Measurements from ENCODE around the gene TBC1D1.

Gene TBC1D1

DNA sequence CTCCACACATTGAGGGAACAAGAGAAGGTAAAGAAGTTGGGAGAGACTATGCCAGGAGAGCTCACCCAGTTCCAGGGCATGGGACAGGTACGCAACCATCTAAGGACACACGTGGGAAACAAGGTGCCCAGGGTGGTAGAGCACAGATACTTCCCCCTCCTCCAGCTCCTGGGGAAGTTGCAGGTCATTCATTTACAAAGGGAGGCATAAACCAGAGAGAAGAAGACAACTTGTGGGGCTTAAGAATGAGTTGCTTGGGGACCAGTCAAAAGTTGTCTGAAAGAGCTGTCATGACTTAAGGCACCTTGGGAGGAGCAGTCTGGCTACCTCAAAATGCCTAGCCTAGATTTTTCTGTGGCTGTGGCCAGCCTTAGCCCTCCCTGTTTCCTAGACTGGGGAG is 255.5 kb downstream of the TBC1D1 start:
- DNase-seq (ENCODE audit: low read depth in 2 of 2), result no peak

DNA sequence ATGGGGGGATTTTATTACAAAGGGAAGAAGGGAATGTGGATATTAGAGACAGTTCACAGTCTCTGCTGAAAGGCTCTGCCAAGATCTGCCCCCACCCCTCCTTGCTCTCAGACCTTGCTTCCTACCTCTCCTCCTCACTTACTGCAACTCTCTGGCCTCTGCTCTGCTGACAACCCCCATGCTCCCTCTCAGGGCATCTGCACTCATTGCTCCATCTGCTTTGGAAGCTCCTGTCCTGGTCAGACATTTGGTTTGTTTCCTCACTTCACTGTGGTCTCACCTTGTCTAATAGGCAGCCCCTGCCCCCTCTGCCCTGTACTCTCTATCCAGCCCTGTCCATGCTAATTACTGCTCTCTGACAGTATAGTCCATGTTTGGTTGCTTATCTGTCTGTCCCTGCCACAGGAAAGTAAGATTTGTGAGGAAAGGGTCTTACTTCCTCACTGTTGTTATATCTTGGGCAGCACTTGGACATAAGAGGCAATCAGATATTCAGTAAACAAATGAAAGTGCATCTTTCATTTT is 258.6 kb downstream of the TBC1D1 start:
- no peak for DNase-seq (ENCODE audit: low read depth in 2 of 2)

DNA sequence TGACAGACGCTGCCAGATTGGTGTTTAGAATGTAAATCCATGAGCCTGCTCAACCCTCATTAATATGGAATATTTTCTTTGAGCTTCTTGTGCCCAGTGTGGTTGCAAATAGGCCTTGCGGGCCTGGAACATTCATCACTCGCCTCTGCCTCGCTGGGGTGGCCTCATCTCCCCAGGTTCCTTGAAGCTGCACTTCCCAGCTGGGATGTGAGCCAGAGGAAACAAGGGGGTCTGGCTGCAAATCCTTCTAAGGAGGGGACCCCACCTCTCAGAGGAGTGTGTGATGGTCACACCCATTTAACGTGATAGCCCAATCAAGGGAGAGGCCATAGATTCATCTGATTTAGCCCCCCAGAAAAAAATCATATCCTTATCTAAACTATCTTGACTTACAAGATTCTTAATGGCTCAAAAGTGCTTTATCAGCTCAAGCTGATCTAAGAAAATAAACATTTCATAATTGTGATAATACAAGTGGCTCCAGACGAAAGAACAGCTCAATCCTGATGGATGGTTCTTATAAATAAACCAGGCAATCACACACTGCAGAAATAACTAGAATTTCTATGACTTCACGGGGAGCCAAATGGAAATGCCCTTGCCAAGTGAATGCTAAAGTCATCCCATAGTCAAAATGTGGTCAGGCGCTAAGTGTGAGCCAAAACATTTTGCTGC is 259.2 kb downstream of the TBC1D1 start:
- DNase-seq (ENCODE audit: low read depth in 2 of 2), result no peak

DNA sequence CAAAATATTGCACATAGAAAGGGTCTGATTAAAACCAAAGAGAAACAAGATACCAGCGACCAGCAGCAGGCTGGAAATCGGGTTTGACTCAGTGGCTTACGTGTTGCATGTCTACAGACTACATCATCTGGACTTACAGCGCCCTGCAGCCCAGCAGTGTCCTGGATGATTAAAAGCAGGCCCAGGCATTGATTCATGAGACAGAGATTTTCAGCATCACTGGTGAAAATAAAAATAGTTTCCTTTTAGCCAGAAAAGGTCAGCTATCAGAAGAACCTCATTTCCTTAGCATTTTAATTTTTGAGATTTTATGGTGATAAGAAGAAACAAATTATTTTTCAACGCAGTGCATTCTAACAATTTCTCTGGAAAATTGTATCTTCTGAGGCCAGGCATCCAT is 259.9 kb downstream of the TBC1D1 start:
- no peak for DNase-seq (ENCODE audit: low read depth in 2 of 2)

DNA sequence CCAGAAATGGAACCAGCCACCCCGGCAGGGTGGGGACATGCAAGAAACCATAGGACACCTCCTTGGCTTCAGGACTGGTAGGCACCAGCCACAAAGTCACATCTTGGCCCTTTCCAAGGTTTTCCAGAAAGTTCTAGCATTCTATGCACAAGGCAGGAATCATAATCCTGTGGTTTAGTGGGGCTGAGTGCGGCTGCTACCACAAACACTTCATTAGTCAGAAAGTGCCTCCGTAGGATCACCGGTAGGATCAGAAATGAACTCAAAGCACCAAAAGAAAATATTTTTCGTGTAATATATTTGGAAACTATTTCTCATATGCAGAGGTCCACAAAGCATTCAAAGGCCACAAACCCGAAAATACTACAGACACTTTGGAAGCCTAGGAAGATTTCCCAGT is 261.0 kb downstream of the TBC1D1 start:
- DNase-seq (ENCODE audit: low read depth in 2 of 2), result no peak

DNA sequence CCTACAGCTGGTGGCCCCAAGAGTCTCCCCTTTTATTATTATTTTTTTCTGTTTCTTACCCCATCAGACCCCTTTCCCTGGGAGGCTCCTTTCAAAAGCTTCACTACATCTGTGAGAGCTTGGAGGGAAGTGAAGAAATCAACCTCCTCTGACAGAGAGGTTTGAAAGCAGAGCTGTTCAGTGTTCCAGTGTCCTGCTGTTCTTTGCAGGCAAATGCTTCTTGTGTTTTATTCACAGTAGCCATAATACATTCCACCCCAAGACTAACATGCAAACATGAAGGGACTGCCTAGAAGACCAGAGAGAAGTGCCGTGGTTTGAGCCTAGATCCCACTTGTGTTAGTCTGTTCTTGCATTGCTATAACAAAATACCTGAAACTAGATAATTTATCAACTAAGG is 261.4 kb downstream of the TBC1D1 start:
- DNase-seq (ENCODE audit: low read depth in 2 of 2), result no peak

DNA sequence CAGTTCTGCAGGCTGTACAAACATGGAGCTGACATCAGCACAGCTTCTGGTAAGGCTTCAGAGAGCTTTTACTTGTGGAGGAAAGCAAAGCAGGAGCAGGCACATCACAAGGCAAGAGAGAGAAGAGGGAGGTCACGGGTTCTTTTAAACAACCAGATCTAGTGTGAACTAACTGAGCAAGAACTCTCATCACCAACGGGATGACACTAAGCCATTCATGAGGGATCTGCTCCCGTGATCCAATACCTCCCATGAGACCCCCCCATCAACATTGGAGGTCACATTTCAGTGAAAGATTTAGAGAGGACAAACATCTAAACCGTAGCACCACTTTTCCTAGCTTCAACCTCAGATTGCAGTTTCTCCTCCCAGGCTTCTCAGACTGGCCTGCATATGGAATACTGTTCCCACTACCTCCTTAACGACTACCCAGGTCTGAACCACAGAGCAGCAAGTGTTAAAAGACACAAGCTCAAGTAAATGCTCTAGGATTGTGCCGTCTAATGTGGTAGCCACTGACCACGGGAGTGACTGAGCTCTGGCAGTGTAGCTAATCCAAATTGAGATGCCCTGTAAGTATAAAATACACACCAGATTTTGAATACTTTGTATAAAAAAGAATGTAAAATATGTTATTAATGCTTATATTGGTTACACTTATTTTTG is 262.0 kb downstream of the TBC1D1 start:
- DNase-seq (ENCODE audit: low read depth in 2 of 2), result no peak

DNA sequence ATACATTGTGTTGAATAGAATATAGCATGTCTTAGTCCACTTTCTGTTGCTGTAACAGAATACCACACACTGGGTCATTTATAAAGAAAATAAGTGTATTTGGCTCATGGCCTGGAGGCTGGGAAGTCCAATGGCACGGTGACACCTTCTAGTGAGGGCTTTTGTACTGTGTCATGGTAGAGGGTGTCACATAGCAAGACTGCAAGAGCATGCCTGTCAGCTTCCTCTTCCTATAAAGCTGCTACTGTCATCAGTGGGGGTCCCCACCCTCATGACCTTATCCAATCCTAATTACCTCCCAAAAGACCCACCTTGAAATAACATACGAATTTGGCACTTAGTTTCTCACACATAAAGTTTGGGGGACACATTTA is 262.5 kb downstream of the TBC1D1 start:
- no peak for DNase-seq (ENCODE audit: low read depth in 2 of 2)

DNA sequence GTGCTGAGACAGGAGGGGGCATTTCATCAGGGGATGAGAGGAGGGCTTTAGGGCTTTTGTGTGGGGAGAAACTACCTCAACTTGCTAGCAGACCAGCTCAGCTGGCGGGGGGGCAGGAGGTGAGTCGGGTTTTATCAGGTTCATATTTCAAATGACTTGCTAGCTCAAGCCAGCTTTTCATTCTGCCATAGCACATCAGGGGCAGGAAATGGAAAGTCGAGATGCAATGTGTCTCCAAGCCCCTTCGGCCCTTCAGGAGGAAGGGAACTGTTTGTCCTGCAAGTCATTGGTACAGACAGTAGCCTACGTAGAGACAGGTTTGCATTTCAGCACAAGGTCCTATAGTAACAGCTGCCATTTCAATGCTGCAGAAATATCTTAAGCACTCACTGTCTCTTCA is 263.4 kb downstream of the TBC1D1 start:
- DNase-seq (ENCODE audit: low read depth in 2 of 2), result no peak

DNA sequence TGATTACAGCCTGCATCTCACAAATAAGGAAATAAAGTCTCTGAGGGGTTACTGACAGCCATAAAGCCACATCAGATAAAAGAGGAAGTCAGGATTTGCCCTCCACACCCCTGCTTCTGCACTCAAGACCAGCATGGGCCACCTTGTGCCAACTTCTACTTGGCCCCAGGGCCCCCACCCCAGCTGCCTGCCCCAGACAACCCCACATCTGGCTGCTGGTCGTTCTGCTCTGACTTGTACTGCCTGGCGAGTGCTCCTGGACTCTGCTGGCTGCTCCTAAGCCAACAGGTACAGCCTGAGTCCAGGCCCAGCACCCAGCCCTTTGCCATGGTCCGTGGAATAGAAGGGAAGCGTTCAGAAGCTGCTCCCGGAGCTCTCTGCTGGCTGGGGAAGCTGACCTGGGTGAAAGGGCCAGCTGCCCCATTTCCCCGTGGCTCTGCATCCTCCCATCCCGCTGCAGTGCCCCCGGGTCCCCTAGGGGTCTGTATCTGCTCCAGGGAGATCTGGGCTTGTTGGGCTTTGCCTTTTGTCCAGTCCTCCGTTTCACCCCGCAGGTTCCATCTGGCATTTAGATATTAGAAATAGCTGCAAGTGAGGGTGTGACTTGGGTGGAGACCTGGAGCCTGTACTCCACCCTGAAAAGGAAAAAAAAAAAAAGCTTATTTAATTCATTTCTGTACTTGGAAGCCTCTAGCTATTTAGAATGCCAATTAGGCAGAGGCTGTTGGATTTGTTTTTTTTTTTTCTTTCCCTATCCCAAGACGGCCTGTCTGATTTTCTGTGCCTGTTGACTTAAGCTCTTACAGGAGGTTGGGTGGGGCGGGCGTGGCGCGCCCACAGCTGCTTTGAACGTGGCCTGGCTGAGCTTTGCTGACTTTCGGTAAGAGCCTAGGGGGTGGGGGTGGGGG is 264.1 kb downstream of the TBC1D1 start:
- DNase-seq (ENCODE audit: low read depth in 2 of 2), result no peak

DNA sequence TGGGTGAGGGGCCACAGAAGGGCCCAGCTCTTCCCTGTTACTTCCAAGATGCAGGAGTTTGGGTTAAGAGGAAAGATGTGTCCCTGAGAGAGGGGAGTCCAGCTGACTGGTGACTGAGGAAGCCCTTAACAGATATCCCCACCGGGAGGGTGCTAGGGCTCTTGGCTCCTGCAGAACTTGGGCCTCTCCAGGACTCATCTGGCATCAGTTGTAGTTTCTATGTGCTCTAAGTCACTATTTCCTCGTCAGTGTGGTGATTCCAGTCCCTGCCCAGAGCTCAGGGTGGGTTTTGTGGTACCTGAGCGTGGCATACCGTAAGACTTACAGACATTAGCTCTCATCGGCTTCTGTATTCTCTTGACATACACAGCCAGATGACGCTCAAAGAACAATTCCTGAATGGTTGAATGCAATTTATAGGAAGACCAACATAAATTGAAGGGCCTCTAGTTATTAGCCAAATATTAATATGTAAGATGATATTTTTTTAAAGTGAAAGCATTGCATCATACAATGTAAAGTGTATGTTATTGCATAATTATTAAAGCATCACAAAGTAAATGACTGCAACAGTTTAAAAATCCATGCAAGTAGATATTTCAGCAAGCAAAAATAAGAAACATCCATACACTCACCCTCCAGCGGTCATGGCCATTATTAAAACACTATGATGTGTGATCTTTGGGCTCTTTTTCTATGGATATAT is 264.9 kb downstream of the TBC1D1 start:
- no peak for DNase-seq (ENCODE audit: low read depth in 2 of 2)

DNA sequence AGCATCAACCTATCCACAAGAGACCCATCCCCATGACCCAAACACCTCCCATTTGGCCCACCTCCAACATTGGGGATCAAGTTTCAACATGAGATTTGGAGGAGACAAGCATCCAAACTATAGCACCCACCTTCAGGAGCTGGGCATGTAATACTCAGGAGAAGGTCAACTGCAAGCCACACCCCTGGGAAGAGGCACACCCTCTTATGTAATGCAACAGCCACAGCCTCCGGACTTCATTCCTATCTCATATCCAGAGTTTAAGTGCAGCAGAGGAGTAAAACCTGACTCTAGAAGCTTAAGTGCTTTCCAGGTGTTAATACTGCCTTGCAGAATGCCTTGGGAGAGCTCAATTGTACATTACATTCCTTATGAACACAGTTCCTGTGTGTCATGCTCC is 266.7 kb downstream of the TBC1D1 start:
- no peak for DNase-seq (ENCODE audit: low read depth in 2 of 2)

DNA sequence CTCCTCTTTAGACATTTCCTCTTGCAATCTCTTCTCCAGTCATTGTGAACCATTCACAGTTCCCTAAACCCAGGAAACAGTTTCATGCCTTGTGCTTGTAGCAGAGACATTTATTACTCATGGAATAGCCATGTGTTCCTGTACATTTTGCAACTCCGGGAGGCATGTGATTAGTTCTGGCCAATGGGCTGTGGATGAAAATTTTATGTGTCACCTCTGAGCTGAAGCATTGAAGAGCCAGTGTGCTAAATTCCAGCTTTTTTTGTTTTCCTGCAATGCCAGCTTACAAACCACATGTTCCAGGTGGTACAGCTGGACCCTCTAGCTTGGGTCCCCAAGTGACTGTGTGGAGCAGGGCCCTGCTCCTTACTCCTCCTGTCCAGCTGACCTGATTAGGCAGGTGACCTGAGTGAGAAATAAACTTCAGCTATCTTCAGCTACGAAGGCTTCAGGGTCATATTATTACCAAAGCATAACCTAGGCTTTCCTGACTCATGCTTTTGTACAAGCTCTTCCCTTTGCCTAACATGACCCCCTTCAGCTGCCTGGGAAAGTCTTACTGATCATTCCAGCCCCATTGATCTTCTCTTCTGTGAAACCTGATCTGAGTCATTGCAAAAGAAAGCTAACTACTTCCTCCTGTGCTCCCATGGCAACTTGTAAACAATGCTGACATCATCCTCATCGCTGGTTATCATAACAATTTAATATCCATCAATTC is 269.8 kb downstream of the TBC1D1 start:
- DNase-seq (ENCODE audit: low read depth in 2 of 2), result no peak

DNA sequence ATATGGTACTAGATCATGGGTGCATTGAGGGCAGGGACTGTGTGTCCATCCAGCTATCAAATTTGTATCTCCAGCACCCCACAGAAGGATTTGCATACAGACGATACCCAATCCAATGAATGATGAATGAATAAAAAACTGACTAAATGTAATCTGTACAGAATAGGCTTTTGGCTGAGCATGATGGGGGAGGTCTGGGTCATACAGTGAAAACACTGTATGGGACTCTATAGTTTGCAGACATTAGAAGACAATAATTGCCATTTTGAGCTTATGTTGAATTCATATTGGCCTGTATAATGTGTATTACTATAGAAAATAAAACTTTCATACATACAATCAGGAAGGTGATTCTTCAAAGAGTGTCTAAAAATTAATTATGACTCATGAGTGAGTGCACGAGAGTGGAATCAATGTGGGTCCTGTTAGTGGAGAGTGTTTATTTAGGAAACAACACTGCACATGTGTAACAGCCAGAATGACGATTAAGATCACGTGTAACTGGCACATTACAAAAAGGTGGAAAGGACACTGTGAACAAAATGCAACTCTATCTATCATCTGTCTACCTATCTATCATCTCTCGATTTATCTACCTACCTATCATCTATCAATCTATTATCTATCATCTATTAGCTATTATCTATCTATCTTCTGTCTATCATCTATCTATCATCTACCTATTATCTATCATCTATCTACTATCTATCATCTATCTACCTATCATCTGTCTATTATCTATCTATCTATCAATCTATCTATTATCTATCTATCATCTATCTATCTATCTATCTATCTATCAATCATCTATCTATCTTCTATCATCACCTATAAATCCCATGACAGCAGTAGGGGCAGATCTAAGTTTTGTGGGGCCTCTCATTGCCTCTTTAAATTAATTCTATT is 270.6 kb downstream of the TBC1D1 start:
- DNase-seq (ENCODE audit: low read depth in 2 of 2), result no peak

DNA sequence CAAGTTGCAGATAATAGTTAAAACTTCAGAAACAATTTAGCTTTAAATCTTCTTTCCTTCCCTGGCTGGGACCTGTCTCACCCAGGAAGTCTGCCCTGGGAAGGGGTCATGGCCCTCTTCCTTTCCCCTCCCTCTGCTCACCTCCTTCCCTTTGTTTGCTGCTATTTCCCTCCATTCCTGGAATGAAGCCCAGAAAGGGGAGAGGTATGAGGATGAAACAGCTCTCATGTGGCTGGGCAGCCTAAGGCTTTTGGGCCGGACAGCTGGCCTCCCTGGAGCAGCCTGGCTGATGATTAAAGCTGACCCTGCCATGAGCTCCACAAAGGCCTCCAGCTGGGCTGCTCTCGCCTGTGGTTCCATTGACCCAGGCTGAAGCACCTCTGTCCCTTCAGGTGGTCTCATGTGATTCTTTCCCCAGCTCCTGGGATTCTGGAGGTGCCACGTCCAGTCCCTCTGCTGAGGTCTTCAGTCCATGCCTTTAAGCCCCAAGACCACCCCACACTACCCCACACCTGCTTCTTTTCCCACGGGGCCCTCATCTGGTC is 271.4 kb downstream of the TBC1D1 start:
- no peak for DNase-seq (ENCODE audit: low read depth in 2 of 2)

DNA sequence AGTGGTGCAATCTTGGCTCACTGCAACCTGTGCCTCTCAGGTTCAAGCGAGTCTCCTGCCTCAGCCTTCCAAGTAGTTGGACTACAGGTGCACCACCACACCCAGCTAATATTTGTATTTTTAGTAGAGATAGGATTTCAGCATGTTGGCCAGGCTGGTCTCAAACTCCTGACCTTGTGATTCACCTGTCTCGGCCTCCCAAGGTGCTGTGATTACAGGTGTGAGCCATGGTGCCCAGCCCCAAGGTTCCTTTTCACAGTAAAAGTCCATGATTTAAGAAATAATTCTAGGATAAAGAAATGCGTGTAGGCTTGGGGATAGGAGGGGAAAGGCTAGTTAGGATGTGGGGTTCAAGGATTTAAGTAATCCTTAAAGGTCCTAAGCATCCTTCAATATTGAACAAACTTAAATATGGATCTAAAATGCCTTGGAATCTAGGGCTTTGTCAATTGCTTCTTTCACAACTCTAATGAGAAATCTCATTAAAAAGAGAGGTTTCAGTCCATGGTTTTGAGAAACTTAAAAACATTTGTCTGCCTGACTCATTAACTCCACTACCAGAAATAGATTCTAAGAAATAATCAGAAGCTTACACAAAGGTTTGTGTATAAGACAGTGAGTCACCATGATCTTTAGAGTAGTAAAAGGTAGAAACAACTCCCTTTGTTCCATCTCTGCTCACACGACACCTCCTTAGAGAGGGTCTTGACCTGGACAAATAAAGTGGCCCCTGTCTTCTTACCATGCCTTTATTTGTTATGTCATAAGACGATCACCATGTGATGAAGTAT is 272.5 kb downstream of the TBC1D1 start:
- DNase-seq (ENCODE audit: low read depth in 2 of 2), result no peak

DNA sequence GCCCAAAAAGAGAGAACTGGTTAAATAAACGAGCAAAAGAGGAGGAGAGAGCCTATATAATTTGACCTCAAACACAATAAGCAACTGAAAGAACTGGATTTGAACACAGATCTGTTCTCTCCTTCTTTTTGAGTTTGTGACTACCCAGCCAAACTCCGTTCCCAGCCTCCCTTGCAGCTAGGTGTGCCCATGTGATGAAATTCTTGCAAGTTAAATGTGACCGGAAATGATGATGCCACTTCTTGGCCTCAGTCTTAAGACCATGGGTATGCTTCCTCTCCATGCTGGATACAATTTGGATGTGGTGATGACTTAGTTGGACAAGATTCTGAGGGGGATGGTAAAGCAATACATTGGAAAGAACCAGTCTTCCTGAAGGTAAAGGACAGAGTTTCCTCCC is 273.5 kb downstream of the TBC1D1 start:
- DNase-seq (ENCODE audit: low read depth in 2 of 2), result no peak

DNA sequence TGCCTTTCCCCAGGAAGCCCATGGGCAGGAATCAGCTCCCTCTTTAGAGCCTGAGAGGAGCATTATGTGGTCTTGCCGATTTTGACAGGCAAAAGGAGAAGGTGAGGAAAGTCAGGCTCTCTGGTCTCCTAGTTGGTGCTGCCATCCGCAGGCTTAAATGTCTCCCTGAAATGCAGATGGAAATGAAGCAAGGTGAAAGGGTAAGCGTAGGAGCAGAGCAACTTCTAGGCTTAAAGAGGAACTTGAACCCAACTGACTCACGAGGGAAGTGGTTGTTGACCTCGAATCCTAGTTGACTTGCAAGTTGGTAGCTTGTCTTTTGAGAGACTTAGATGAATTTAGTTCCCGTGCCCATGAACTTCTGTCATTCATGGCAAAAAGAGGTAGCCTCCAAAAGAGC is 275.2 kb downstream of the TBC1D1 start:
- no peak for DNase-seq (ENCODE audit: low read depth in 2 of 2)

DNA sequence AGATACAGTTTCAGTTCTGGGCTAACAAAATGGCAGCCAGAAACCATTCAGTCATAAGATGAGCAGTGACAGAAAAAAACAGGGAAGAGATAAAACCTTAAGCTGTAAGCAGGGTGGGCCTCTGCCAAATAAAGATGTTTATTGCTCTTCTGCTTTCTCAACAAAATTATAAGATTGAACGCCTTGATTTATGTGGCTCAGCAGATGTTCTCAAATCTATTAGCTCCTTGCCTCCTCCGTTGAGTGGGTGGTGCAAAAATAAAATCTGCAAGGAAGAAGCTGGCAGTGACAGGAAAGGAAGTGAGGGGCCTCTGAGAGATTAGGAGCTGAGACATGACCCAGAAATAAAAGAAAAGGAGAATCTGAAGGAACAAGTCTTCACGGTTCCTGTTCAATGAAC is 275.9 kb downstream of the TBC1D1 start:
- DNase-seq (ENCODE audit: low read depth in 2 of 2), result no peak
